ENCODE measurements around the gene PAGE2B.
"Not testable (repeated sequence)": the region's sequence is repeated elsewhere in the genome, so short reads cannot be mapped to it uniquely, and the experiment has no call there.

PAGE2B gene

DNA sequence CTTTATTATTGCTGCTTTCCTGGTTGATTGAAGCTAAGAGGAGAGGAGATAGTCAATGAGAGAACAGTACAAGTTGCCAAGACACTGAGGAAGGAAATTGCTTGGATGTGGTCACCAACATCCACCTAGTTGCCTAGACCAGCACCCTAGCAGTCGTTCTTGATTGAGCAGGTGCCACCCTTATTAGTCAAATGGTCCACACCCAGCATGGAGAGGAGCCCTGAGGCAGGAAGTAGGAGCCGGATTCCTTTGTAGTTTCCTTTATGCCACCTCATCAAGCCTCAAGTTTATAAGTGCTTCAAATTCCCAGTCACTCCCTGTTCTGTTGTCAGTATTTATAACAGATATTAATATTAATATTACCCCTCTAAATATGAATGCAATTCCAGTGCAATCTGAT, 33.1 kb downstream of the PAGE2B start:
- no peak for DNase-seq (ENCODE audit: low read depth in 1 of 2, low spot score in 1 of 2)

DNA sequence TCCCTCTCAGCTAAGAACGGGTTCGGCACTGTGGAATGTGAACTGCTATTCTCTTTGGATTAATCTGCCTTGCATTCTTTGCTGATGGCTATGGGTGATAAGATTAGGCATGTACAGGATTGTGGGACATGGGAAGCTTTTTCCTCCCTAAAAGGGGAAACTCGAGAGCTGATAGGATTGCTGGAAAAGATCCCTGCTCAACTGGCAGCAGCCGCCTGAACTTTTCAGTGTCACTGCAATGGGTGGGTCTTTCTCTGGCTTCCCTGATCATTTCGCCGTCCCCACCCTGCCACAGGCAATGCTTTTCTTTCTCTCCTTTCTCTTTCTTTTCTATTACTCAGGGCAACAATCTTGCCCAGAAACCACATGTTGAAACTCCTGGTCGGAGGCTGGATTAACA, 34.5 kb downstream of the PAGE2B start:
- DNase-seq (ENCODE audit: low read depth in 1 of 2, low spot score in 1 of 2) = no peak

- no peak for DNase-seq (ENCODE audit: low read depth in 1 of 2, low spot score in 1 of 2)
These were observed 36.9 kb downstream of the PAGE2B start for GRCh38 chrX:55111578-55112254.

DNA sequence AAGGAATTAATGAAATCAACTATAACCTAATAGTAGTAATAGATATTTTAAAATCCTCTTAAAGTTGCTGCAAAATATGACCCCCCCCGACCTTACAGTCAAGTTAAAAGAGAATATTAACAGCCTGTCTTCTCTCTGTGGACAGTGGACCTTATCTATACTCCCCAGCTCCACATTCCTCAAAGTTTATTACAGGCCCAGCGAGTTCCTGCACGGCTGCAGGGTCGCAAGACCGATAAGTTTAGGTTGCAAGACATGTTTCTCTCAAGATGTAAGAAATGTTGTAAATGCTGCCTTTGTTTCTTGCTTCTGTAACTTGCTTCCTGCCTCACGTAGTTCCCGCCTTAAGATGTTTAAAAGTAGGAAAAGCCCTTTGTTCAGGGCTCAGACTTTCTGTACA, 41.8 kb downstream of the PAGE2B start:
- DNase-seq (ENCODE audit: low read depth in 1 of 2, low spot score in 1 of 2) = not testable (repeated sequence)

GRCh38 chrX:55118574-55118973, 43.7 kb downstream of the PAGE2B start:
- DNase-seq (ENCODE audit: low read depth in 1 of 2, low spot score in 1 of 2) = no peak

DNA sequence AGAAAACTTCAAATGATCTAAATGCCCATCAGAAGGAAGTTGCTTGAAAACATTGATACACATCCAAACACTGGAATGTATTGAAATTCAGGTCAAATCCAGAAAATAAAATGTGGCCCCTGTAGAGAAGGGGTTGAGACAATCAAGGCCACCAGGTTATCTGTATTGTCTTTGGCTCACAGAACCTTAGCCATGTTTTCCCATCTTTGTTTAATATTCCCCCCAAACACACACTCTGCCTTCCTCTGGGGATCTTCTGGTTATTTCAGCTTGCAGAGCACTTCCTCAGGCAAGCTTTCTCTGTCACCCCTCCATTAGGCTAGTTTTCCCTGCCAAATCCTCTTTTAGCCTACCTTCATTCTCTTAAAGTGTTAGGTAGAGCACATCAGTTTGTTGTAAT, 44.4 kb downstream of the PAGE2B start:
- DNase-seq (ENCODE audit: low read depth in 1 of 2, low spot score in 1 of 2) = no peak

DNA sequence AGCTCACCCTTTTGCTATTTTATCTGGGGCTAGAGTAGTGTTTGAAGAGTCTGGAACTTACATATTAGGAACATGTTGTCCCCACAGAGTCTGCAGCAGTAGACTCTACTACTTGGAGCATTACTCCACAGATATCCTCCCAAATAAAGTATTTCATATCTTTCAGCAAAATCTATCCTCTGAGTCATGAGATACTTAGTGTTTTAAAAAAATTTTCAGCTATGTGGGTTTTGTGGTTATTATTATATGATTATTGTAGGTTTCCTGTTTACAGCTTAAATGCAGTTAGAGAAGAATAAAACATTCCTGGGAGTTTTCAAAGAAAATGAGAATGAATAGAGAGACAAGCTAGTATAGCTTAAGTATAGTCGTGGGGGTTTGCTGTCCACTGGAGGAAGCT, 44.9 kb downstream of the PAGE2B start:
- no peak for DNase-seq (ENCODE audit: low read depth in 1 of 2, low spot score in 1 of 2)

GRCh38 chrX:55120761-55121358, 46.0 kb downstream of the PAGE2B start:
- DNase-seq (ENCODE audit: low read depth in 1 of 2, low spot score in 1 of 2) = no peak

DNA sequence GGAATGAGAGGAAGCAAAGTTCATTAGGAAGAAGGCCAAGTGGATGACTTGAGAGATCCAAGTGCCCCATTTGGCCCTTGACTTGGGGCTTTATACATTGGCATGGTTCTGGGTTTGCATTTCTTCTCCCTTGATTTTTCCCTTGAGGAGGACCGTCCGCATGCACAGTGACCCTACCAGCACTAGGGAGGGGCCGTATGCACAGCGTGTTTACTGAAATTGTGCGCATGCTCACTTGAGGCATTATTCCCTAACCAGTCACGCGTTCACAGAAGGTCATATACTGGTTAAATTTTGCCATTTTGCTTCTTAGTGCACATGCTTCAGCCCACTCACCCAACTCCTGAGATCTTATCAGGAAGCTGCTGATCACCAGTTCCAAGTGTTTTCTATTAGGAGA, 49.1 kb downstream of the PAGE2B start:
- no peak for DNase-seq (ENCODE audit: low read depth in 1 of 2, low spot score in 1 of 2)

DNA sequence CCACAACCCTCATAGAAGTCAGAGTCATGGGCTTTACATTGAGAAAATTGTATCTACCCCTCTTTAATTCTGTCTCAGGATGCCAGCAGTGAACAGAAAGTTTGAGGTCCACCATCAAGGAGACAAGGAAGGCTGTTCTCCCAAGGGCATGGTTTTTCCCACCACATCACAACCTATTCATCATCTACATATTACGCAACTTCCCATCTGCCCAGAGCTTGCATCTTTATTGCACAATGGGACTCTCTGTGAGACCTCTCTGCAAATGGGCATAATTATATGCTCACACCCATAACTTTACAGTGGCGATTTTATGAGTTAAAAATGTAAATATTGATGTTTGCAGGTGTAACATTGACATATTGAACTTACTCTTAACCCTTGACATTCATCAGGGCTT, 52.9 kb downstream of the PAGE2B start:
- DNase-seq (ENCODE audit: low read depth in 1 of 2, low spot score in 1 of 2) = no peak

All from activated T-helper 1 cell treated with anti-CD3 and anti-CD28 coated beads, Interleukin-2, amount 50 U/mL, for 16 hours (primary cell).